HG03460 (cell line): ENCODE measurements around the gene VSTM4.

Experiments
- ATAC-seq: cut with Tn5 transposase; IDR thresholded peaks from one replicate; pipeline ENCODE4 v1.9.1; 2021; ENCODE audit not compliant: unreplicated experiment

VSTM4 gene

DNA sequence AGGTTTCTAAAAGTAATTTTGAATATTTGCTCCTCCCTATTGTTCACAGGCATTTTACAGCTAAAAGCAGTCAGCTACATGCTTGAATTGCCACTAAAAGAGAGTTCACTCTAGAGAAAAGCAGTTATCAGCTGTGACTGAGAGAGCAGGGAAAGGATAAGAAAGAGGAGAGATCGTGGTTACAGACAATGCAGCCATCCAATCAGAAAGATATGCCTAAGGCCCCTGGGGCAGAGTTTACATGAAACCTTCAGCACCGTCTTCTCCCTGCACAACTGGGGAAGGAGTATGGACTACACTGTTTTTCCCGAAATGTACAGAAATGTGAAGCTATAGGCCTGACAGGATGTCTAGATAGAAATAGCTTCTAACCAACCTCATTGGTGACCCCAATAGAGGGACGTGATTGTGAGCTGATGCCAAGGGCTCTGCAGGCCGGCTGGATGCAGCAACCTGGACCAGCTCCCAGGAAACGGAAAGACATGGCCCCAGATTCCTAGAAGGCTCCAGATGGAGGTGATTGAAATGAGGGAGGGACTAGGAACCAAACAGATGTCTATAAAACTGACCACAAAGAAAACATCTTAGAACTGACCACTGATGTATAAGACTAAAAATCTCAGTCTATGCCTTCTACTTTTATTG, 3.2 kb upstream of the VSTM4 start:
- ATAC-seq, result no peak

DNA sequence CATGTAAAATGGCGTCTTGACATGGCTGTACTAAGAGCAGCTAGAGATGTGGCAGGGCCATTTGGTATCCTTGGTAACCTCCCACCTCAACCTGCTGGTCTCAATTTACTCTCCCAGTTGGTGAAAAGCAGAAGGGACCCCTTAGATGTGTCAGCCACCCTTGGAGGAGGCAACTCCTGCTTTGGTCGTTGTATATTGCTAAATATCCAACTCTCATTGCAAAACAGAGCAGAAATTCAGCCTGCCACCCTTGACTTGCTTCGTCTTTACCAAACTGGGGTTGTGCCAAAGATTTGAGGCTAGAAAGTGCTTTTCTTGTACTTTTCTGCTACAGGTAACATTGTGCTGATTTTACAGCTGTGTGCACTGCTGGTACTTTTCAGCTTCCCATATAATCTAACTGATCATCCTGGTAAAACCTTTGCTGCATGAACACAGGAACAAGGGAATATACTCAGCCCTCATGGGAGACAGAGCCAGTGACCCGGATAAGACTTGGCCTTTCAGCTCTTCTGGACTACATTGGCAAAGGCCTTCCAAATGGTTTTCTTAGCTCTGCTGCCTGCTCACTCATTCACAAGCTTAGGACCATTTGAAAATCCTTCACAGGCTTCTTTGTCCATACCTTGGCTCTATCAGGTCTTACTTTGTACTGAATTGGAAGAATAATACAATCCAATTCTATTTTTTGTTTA, 2.2 kb upstream of the VSTM4 start:
- no peak for ATAC-seq

DNA sequence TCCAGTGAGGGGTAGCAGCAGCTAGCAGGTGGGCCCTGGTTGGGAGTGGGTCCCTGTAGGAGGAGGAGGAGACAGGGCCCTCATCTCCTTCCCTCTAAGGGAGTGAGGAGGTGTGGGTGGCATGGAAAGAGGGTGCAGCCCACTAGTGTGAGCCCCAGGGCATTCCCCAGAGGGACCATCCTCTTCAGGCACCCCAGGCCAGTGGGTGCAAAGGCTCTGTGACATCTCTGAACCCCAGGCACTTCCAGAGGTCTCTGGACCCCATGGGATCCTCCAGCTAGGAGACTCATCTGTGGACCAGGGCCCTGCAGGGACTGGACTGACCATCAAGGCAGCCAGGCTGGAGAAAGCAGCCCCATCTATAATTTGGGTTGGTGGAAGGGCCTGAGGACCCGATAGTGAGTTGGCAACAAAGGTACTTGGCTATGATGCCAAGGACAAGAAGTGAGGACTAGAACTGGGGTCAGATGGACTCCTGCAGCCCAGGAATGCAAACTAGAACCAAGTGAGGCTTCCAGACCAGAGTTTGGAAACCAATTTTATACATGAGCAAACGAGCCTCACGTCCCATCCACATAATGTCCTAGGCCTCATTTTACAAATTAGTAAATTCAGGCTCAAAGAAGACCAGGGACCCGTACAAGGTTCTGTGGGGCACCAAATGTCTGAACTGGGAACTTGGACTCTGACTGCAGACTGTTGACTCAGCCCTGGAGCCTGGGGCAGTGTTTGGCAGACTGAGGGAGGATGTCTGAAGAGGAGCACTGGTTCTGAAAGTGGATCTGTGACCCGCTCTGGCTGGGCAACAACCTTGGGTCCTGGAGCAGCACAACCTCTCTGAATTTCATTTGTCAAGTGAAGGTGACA, 1.4 kb upstream of the VSTM4 start:
- no peak for ATAC-seq

DNA sequence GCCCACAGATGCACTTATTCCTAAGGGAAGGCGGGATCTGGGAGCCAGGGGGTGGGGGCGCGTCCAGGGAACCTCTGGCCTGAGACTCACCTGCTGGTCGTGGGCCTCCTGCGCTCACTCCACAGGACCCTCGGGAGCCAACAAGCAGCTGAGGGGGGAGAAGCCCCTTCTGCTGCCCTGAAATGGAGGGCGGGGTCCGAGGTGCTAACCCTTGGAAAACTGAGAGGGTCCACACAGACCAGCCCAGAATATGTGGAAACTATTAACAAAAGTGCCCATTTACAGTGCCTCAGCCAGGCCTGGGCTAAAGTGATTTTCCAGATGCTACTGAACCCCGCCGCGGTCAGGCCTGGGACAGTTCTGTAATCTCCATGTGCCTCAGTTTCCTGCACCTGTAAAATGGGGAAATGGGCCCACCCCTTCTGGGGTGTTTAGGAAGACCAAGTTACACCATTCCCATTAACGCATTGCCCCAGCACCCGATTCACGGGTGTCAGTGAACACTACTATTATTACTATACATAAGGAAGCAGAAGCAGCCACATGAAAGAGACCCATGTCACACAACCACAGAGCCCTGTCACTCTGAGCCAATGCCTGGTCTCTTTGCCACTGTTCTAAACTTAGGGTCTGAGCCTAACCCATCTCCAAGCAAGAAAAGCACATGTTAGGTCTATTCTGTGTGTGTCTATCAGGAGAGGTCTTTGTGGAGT, 630 bp upstream of the VSTM4 start:
- no peak for ATAC-seq

DNA sequence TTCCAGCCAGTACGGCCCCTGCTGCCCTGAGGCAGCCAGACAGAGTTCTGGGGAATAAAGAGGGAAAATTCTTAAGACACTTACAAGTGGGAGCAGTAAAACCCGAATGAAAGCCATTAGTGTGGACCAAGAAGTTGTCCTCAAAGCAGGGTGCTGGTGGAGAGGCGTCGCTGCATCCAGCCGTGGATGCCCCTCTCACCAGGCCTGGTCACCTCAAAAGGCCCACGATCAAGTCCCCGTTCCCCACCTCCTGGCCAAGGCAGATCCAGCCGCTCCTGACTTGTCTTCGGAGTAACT, 656 bp downstream of the VSTM4 start:
- ATAC-seq, result no peak

DNA sequence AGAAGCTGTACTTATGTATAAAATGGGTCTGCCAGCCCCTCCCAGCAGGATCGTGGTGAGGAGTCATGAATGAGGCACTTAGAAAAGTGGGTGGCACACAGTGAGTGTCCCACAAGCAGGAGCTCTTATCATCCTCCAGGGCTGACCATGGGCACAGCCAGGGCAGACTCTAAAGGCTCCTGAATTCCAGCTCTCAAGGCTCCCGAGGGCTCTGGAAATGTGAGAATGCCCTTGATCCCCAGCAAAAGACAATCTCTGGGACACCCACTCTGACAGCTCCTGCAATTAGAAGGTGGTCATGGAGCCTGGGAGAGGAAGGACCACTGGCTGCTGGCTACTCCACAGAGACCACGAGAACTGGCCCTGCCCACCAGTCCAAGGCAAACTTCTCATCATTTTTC, 1.6 kb downstream of the VSTM4 start:
- ATAC-seq, result no peak

DNA sequence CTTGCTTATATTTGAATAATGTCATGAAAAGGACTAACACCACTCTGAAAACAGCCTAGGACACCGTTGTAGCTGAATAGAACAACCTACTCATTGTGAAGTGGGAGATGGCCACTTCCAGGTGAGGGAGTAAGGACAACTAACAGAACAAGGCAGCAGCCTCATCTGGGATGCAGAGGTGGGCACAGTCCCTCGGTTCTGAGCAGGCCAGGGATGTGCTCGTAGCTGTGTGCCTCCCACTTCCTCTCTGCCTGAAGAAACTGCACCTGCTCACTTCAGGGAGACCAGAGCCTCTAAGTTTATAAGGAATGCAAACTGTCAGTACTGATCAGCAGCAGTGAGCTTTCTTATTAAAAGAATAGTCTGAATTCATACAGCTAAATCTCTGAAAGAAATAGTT, 2.5 kb downstream of the VSTM4 start:
- no peak for ATAC-seq

DNA sequence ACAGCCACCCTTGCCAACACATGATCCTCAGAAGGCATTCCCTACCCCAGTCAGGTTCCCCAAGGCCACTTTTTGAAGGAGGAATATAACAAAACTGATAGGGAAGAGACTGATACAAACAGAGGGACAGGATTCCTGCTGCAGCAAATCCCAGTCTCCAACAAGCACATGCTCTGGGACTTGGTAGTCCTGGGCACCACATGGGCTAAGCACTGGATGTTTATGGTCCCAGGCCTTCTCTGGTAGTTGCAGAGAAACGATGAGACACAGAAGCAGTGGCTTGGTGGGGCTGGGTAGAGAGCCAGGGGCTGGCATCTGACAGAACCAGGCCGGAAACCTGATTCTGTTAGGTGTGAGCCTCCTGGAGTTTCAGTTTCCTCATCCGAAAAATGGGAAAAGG, 3.2 kb downstream of the VSTM4 start:
- ATAC-seq, result no peak

DNA sequence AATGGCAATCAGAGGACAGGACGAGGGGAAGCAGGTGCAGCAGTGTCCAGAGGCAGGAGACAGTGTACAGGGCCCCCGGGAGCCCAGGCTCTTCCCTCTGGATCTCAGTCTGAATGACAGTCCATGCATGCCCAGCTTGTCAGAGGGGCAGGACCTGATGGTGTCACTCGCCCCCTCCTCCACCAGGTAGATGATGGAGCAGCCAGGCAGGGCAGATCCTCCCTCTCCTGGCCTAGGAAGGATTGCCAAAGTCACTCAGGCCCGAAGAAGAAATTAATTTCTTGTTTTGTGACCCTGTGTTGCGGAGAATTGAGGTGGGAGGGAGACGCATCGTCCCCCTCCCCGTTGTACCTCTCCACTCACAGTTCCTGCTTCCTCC, 4.0 kb downstream of the VSTM4 start:
- ATAC-seq, result no peak

DNA sequence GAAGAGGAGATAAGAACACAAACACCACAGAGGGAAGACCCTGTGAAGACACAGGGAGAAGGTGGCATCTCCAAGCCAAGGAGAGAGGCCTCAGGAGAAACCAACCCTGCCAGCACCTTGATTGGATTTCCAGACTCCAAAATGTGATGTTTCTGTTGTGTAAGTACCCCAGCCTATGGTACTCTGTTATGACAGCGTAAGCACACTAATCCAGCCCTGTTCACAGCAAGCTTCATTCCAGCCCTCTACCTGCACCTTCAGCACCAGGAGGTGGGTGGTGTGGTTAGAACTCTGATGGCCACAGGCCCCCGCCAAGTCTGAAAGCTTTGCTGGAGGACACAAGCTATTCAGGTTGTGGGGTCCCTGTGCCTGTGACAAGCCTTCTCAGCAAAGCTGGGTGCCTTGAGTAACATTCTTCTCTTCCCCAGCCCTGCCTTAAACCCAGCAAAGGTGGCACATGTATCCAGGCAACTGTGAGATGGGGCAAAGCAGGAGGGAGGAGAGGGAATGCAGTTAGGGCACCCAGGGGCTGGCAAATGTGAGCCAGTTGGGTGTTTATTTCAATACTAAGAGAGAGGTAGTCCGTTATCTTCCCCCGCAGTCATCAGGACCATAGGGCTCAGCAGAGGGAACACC, 4.5 kb downstream of the VSTM4 start:
- no peak for ATAC-seq

DNA sequence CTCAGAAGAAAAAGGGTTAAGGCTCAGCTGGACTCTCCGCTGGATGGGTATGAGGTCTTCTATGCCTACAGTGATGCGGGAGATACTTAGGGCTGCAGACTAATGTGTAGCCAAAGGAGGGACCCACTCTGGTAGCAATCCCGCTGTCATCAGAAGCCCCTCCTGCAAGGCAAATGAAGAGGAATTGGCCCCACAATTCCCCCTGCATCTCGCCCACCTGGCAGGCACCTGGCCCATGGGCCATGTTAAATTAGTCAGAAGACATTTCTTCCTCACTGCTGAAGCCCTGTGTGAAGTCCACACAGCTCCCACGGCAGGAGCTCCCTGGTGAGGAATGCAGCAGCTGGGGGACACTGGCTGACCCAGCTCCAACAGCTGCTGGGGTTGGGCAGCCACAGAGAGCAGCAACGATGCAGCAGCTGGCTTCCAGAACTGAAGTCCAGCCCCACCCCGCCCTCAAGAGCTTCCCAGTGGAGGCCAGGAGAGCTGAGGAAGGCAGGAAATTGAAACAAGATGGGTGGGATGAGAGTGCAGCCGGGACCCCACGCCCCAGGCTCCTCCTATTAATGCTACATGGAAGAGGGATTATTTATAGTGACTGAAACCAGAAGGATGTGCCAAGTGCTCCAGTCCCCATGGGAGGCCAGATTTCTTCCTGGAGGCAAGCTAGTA, 5.5 kb downstream of the VSTM4 start:
- no peak for ATAC-seq

DNA sequence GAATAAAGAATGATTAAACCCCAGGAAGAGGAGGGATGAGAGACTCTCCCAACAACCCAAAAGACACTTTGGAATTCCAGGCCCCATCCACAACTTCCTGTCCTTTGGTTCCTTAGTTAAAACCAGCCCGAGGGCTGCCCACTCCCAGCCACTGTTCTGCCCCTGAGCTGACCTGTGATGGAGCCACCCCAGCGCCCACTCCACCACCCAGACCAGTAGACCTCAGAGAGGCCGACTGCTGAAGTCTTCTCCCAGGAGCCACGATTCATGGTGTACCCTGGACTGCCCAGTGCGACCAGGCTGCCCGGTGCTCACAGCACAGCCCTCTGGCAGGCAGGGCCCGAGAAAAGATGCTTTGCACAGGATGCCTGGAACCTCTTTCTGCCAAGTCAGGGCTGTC, 6.7 kb downstream of the VSTM4 start:
- no peak for ATAC-seq

DNA sequence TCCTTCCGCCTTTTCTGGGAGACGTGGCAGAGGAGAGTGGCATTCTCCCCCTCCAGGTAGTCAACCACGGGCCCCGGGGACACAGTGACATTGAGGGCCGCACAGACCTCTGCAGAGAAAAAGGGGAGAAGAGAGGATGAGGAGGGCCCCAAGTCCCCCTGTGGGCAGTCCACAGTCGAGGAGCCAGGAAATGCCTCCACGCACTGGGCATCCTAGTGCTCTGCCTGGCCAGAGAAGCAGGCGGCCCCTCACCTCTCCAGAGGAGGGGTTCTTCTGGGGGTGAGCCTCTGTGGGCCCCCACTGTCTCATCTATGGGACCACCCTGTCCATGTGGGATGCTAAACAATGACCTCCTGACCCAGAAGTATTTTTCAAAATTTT, 7.4 kb downstream of the VSTM4 start:
- no peak for ATAC-seq

DNA sequence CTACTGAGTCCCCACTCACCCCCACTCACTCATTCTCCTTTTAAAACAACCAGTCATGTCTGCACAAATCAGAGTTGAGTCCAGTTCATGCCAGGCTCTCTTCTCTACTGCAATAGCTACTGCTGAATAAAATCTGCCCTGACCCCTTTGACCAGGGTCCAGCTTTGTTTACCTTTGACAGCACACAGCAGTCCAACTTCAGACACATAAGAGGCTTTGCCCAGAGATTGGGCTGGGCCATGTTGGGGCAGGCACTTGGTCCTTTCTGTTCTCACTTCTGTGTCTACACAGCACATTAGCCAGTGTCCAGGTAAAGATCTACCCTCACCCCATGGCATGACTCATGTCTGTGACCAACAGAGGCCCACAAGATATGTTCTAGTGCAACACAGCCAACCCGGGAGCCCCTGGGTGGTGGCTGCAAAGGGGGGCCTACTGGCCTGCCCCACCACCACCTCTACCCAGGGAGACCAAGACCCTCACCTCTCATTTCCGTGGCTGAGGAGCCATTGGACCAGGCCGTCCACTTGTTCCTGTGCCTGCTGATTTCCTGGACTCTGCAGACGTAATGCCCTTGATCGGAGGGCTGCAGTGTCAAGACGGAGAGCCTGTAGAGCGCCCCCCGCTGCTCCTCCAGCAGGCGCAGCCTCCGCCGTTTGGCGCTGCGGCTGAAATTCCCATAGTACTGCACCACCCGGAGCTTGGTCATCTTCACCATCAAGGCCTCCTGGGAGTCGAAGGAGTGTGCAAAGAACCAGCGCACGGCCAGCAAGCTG, 8.0 kb downstream of the VSTM4 start:
- no peak for ATAC-seq

DNA sequence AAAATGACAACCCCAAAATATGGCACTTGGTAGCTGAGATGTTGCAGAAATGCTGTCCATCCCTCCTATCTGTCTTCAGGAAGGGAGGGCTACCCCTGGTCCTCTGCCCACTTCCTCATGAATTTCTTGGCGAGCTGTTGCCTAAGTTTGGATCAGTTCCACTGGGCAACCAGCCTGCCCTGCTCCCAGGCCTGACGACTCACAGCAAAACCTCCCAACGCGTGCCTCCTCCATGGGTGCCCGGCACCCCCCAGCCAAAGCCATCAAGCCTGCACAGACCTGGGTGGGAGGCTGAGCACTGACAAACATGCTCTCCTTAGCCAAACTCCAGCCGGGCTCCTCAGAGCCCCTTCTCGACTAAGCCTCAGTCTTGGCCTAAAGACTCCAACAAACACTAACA, 8.9 kb downstream of the VSTM4 start:
- no peak for ATAC-seq

DNA sequence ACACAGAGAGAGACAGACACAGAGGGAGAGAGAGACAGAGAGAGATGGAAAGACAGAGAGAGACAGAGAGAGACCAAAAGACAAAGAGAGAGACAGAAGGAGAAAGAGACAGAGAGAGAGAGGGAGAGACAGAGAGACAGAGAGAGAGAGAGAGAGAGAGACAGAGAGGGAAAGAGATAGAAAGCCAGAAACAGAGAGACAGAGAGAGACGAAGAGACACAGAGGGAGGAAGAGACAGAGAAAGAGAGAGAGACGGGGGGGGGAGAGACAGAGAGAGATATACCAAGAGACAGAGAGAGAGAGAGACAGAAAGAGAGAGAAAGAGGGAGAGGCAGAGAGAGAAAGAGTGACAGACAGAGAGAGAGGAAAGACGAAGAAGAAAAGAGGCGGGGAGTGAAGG, 10.2 kb downstream of the VSTM4 start:
- no peak for ATAC-seq

DNA sequence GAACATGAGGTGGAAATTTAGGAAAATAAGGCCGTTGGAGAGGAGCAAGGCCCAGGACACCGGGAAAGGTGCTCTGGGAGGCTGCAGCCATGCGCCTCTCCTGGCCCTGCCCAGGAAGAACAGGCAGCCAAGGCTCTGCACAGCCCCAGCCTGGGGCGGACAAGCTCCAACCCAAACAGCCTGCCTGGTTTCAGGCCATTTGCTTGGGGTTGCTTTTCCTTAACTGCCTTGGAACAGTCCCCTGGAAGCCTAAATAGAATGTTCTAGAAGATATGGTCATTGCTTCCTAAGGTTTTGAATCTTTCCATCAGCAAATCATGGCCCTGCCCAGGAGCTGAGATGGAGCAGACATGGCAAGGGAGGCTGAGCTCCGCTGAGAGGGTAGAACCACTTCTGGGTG, 11.0 kb downstream of the VSTM4 start:
- ATAC-seq, result no peak

DNA sequence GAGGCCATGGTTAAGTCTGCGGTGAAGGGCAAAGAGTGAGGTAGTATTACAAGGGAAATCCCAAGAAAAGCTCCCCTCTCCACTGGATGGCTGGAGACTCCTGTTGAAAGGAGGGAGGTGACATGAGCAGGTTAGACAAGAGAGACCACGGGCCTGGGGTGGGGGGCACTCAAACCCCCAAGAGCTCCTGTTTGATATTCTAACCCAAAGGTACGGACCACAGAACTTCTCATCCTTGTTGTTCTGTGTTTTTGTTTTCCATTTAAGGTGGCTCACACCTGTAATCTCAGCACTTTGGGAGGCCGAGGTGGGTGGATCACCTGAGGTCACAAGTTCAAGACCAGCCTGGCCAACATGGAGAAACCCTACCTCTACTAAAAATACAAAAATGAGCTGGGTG, 11.6 kb downstream of the VSTM4 start:
- ATAC-seq, result no peak

DNA sequence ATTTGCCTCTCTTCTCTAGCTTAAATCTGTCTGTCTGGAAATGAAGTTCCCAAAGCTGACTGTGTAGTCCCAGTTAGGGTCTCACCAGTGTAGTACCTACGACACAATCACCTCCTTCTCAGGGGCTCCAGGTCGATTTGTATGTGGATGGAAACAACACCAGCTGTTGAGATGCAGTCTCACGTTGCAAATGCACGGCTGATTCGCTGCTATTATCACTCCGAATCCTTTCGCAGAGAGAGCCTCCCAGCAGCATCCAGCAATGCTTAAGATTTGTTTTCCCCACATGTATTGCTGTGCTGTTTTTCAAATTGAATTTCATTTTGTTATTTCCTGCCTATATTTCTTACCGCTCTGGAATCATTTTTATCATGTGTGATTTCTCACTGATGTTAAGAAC, 16.3 kb downstream of the VSTM4 start:
- no peak for ATAC-seq

DNA sequence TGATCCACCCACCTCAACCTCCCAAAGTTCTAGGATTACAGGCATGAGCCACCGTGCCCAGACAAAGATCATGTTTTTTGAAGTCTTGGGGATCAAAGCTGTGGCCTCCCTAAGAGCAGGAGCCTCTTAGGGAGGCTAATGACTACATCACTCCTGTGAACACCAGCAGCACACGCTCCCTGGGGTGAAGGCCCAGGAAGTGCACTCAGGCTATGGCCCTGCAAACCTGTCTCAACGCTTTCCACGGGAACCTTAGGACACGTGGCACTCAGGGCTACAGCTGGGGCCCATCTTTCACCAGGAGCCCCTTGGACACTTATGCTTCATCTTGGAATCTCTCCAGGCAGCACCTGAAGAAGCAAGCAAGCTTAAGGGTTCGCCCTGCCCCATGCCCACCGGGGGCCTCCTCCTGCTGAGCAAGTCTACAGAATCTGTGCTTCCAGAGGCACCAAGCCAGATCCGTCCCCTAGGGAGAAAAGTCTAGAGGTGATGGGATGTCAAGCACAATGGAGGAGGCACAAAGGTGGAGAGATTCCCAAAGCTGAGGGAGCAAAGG, 18.4 kb downstream of the VSTM4 start:
- no peak for ATAC-seq
